K562 (cell line): ENCODE measurements around the gene UBXN10. TPM values are rescaled to one million over a fixed set of nuclear protein-coding genes. Genes with fewer than 3 reads are reported as not detected.

Experiments used
- FOXA1 ChIP-seq: fragments of 450-650 bp; IDR thresholded peaks from 2 replicates; pipeline ENCODE4 v1.6.1; 2016; ENCODE audit warnings: mild to moderate bottlenecking, borderline replicate concordance
- HNRNPK ChIP-seq: fragments of 200-400 bp; formaldehyde crosslinking; IDR thresholded peaks from one replicate; pipeline ENCODE4 v1.6.1; 2018; ENCODE audit warnings: mild to moderate bottlenecking, low read depth, low read length; ENCODE audit not compliant: poor library complexity, severe bottlenecking
- JUND ChIP-seq, 2 experiments: IDR thresholded peaks; 2 replicates in 1 of 2; 3 replicates in 1 of 2; pipeline ENCODE4 v1.6.1; 2011; ENCODE audit warnings: borderline replicate concordance in 2 of 2, low read depth in 2 of 2, low read length in 2 of 2, improper control_type of control experiment in 1 of 2, missing biosample characterization in 1 of 2, missing genetic modification characterization in 1 of 2, missing genetic modification reagents in 1 of 2
- MCM5 ChIP-seq: fragments of 450-650 bp; IDR thresholded peaks from 2 replicates; pipeline ENCODE4 v1.6.1; 2016; ENCODE audit warnings: low read depth
- PML ChIP-seq: IDR thresholded peaks from 2 replicates; pipeline ENCODE4 v1.6.1; 2012; ENCODE audit warnings: low read length, inconsistent platforms
- SIN3A ChIP-seq, 2 experiments: fragments of 150-350 bp in 1 of 2; IDR thresholded peaks; 2 replicates each; pipeline ENCODE4 v1.6.1; 2011 to 2016; ENCODE audit warnings: borderline replicate concordance in 2 of 2, low read depth in 2 of 2, low read length in 2 of 2, mild to moderate bottlenecking in 2 of 2, moderate library complexity in 2 of 2; ENCODE audit not compliant: control insufficient read depth in 1 of 2
- SREBF2 ChIP-seq: sonication (generic); formaldehyde crosslinking; IDR thresholded peaks from 2 replicates; pipeline ENCODE4 v1.4.0; 2020; ENCODE audit warnings: mild to moderate bottlenecking, missing genetic modification reagents
- TSC22D4 ChIP-seq: fragments of 450-650 bp; IDR thresholded peaks from 2 replicates; pipeline ENCODE4 v1.6.1; 2016; ENCODE audit warnings: missing genetic modification characterization, missing biosample characterization, control low read depth
- ZC3H4 ChIP-seq: sonication (generic); formaldehyde crosslinking; IDR thresholded peaks from 2 replicates; pipeline ENCODE4 v1.9.0; 2021; ENCODE audit warnings: missing genetic modification reagents, borderline replicate concordance
- ZKSCAN3 ChIP-seq: fragments of 250-450 bp; sonication (Bioruptor Pico); IDR thresholded peaks from 2 replicates; pipeline ENCODE4 v1.4.0; 2020
- ZNF121 ChIP-seq: sonication (generic); formaldehyde crosslinking; conservative IDR thresholded peaks from 2 replicates; pipeline ENCODE4 v1.8.0; 2022; ENCODE audit warnings: missing genetic modification reagents
- ZNF174 ChIP-seq: fragments of 250-450 bp; sonication (Bioruptor Pico); IDR thresholded peaks from 2 replicates; pipeline ENCODE4 v1.4.0; 2020; ENCODE audit warnings: mild to moderate bottlenecking
- ZNF311 ChIP-seq: fragments of 250-450 bp; sonication (Bioruptor Pico); IDR thresholded peaks from 2 replicates; pipeline ENCODE4 v1.4.0; 2020; ENCODE audit warnings: mild to moderate bottlenecking, moderate library complexity
- polyA plus RNA-seq, 8 experiments: library from polyadenylated mRNA; depleted of rRNA in 4 of 8; stranded (reverse) in 5 of 8; unstranded in 3 of 8; fragments of >200 nt; fragmentation: Nextera tagmentation in 2 of 8; fragmentation: Illumina TruSeq in 1 of 8; extraction: Ambion mirVana in 2 of 8; extraction: Trizol in 1 of 8; gene quantifications; 2 replicates each; pipeline versions ENCODE4 v1.2.1 to v1.2.3, GENCODE V29; 2011 to 2014; ENCODE audit warnings: inconsistent platforms in 1 of 8, missing spikeins in 1 of 8
- total RNA-seq, 7 experiments: library from RNA; depleted of rRNA in 6 of 7; stranded (reverse); fragments of >200 nt in 6 of 7; fragmentation: Illumina TruSeq in 2 of 7; extraction: Trizol in 2 of 7; gene quantifications; 2 replicates each; pipeline versions ENCODE4 v1.2.1 to v1.2.3, GENCODE V29; 2011 to 2021; ENCODE audit warnings: low replicate concordance in 1 of 7
- TF ChIP-seq, protein P1 (sequence below): fragments of 250-450 bp; sonication (Bioruptor Pico); IDR thresholded peaks from 2 replicates; pipeline ENCODE4 v1.8.0; 2022; ENCODE audit warnings: moderate library complexity, mild to moderate bottlenecking, inconsistent platforms
- TF ChIP-seq, protein P2 (sequence below): sonication (generic); formaldehyde crosslinking; IDR thresholded peaks from 2 replicates; pipeline ENCODE4 v1.9.0; 2022; ENCODE audit warnings: mild to moderate bottlenecking, missing genetic modification reagents
- TF ChIP-seq, protein P3 (sequence below): fragments of 450-650 bp; formaldehyde crosslinking; IDR thresholded peaks from 2 replicates; pipeline ENCODE4 v1.4.0; 2020; ENCODE audit warnings: mild to moderate bottlenecking, moderate library complexity
- TF ChIP-seq, protein P4 (sequence below): fragments of 250-450 bp; sonication (Bioruptor Pico); IDR thresholded peaks from 2 replicates; pipeline ENCODE4 v1.4.0; 2020; ENCODE audit warnings: mild to moderate bottlenecking, moderate library complexity
- TF ChIP-seq, protein P5 (sequence below): fragments of 250-450 bp; sonication (Bioruptor Pico); IDR thresholded peaks from 2 replicates; pipeline ENCODE4 v1.4.0; 2020; ENCODE audit warnings: mild to moderate bottlenecking, moderate library complexity

The UBXN10 gene
- total and polyA plus RNA-seq, 9 of the 15 experiments (the other 6 are each of a cell fraction or from before 2014, with no cell fraction given): 10.7 to 17.7 (median 13.6) TPM

DNA sequence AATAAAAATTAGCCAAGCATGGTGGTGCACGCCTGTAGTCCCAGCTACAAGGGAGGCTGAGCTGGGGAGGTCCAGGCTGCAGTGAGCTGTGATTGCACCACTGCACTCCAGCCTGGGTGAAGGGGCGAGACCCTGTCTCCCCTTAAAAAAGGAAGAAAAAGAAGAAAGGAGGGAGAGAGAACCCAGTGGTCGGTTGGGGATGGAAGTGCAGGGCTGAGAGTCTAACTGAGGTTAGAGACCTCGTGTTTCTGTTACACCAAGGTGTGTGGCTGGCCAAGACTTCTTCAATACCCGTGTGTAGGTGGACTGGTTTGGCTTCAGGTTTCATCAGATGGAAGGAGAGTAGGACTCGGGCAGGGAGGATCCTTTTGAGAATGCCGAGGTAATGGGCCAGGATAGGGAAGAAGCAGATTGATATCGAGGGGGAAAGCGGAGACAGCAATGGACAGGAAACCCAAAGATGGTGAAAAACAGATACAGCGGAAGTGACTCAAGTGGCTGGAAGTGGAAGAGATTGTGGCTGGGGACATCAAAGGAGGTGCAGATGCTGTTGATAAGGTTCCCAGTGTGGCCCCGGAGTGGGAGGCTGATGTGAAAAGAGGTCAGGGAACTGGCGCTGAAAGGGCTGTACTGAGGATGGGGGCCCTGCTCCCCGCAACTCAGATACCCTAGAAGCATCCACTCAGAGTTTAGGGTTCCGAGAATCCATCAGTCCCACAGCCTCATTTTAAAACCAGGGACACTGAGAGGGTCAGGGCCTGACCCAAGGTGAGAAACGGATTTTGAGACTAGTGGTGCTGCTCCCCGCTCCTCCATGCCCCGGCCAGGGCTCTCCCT lies 681 bp upstream of the UBXN10 start (continued):
- TF ChIP-seq ZNF174 (CRISPR knock-in tag) (no peak), SIN3A (IDR thresholded peaks at IDR 0.05; ENCODE audit: borderline replicate concordance in 2 of 2, control insufficient read depth in 1 of 2, low read depth in 2 of 2, low read length in 2 of 2) (no peak), FOXA1 (no peak), PML (peak; percentile 62), ZNF121 (CRISPR knock-in tag) (no peak), ZKSCAN3 (CRISPR knock-in tag) (no peak), JUND (IDR thresholded peaks at IDR 0.05; ENCODE audit: borderline replicate concordance, low read depth, low read length) (peak; percentile 97), JUND (tag; IDR thresholded peaks at IDR 0.05; ENCODE audit: borderline replicate concordance, low read depth, low read length) (peak; percentile 92; the same call in 2 of the 3 replicates), ZC3H4 (CRISPR knock-in tag) (no peak; the same call in 1 of the 2 replicates), MCM5 (no peak), HNRNPK (no peak), TSC22D4 (tag) (no peak), SREBF2 (CRISPR knock-in tag) (no peak), ZNF311 (CRISPR knock-in tag) (no peak)
- TF ChIP-seq, protein P1, sequence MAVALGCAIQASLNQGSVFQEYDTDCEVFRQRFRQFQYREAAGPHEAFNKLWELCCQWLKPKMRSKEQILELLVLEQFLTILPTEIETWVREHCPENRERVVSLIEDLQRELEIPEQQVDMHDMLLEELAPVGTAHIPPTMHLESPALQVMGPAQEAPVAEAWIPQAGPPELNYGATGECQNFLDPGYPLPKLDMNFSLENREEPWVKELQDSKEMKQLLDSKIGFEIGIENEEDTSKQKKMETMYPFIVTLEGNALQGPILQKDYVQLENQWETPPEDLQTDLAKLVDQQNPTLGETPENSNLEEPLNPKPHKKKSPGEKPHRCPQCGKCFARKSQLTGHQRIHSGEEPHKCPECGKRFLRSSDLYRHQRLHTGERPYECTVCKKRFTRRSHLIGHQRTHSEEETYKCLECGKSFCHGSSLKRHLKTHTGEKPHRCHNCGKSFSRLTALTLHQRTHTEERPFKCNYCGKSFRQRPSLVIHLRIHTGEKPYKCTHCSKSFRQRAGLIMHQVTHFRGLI (CRISPR knock-in tag): no peak
- TF ChIP-seq, protein P2, sequence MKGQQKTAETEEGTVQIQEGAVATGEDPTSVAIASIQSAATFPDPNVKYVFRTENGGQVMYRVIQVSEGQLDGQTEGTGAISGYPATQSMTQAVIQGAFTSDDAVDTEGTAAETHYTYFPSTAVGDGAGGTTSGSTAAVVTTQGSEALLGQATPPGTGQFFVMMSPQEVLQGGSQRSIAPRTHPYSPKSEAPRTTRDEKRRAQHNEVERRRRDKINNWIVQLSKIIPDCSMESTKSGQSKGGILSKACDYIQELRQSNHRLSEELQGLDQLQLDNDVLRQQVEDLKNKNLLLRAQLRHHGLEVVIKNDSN (CRISPR knock-in tag): no peak
- TF ChIP-seq, protein P3, sequence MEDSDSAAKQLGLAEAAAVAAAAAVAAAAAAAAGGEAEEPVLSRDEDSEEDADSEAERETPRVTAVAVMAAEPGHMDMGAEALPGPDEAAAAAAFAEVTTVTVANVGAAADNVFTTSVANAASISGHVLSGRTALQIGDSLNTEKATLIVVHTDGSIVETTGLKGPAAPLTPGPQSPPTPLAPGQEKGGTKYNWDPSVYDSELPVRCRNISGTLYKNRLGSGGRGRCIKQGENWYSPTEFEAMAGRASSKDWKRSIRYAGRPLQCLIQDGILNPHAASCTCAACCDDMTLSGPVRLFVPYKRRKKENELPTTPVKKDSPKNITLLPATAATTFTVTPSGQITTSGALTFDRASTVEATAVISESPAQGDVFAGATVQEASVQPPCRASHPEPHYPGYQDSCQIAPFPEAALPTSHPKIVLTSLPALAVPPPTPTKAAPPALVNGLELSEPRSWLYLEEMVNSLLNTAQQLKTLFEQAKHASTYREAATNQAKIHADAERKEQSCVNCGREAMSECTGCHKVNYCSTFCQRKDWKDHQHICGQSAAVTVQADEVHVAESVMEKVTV: no peak
- TF ChIP-seq, protein P4, sequence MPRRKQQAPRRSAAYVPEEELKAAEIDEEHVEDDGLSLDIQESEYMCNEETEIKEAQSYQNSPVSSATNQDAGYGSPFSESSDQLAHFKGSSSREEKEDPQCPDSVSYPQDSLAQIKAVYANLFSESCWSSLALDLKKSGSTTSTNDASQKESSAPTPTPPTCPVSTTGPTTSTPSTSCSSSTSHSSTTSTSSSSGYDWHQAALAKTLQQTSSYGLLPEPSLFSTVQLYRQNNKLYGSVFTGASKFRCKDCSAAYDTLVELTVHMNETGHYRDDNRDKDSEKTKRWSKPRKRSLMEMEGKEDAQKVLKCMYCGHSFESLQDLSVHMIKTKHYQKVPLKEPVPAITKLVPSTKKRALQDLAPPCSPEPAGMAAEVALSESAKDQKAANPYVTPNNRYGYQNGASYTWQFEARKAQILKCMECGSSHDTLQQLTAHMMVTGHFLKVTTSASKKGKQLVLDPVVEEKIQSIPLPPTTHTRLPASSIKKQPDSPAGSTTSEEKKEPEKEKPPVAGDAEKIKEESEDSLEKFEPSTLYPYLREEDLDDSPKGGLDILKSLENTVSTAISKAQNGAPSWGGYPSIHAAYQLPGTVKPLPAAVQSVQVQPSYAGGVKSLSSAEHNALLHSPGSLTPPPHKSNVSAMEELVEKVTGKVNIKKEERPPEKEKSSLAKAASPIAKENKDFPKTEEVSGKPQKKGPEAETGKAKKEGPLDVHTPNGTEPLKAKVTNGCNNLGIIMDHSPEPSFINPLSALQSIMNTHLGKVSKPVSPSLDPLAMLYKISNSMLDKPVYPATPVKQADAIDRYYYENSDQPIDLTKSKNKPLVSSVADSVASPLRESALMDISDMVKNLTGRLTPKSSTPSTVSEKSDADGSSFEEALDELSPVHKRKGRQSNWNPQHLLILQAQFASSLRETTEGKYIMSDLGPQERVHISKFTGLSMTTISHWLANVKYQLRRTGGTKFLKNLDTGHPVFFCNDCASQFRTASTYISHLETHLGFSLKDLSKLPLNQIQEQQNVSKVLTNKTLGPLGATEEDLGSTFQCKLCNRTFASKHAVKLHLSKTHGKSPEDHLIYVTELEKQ (CRISPR knock-in tag): no peak
- TF ChIP-seq, protein P5, sequence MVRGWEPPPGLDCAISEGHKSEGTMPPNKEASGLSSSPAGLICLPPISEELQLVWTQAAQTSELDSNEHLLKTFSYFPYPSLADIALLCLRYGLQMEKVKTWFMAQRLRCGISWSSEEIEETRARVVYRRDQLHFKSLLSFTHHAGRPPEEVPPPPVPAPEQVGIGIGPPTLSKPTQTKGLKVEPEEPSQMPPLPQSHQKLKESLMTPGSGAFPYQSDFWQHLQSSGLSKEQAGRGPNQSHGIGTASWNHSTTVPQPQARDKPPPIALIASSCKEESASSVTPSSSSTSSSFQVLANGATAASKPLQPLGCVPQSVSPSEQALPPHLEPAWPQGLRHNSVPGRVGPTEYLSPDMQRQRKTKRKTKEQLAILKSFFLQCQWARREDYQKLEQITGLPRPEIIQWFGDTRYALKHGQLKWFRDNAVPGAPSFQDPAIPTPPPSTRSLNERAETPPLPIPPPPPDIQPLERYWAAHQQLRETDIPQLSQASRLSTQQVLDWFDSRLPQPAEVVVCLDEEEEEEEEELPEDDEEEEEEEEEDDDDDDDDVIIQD (CRISPR knock-in tag): no peak
